SK-N-SH treated with all-trans-retinoic acid at 6 μM for 48 hours (cell line): ENCODE results near the gene SLC25A10.

Source experiments
- PATZ1 ChIP-seq: fragments of 250-450 bp; sonication (Bioruptor Pico); IDR thresholded peaks from 2 replicates; pipeline ENCODE4 v1.8.0; 2020; ENCODE audit warnings: mild to moderate bottlenecking, moderate library complexity, borderline replicate concordance
- TOX ChIP-seq: fragments of 250-450 bp; sonication (Bioruptor Pico); IDR thresholded peaks from 2 replicates; pipeline ENCODE4 v1.8.0; 2021; ENCODE audit warnings: mild to moderate bottlenecking, moderate library complexity, borderline replicate concordance
- ZNF565 ChIP-seq: fragments of 450-650 bp; formaldehyde crosslinking; conservative IDR thresholded peaks from 2 replicates; pipeline ENCODE4 v1.5.0; 2020; ENCODE audit warnings: low read depth, mild to moderate bottlenecking, moderate library complexity
- TF ChIP-seq, protein P1 (sequence below): fragments of 250-450 bp; sonication (Bioruptor Pico); IDR thresholded peaks from 2 replicates; pipeline ENCODE4 v1.5.1; 2021; ENCODE audit warnings: mild to moderate bottlenecking, moderate library complexity

DNA sequence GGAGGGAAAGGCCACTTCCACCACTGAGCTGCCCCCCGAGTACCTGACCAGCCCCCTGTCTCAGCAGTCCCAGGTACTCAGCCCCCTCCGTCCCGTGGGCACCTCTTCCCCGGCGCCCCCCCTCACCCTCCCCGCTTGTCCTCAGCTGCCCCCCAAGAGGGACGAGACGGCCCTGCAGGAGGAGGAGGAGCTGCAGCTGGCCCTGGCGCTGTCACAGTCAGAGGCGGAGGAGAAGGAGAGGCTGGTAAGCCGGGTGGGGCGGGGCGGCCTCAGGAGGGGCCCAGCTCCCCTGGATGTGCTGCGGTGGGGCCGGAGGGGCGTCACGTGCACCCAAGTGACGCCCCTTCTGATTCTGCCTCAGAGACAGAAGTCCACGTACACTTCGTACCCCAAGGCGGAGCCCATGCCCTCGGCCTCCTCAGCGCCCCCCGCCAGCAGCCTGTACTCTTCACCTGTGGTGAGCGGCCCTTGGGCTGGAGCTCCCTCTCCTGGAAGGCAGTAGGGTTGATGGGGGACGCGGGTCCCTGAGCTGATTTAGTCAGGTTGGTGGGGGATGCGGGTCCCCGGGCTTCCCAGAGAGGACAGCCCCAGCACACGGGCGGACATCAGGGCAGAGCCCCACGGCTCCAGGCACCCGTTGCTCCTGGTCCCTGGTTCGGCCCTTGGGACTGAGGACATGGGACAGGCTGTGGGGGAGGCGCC, 18.4 kb upstream of the SLC25A10 start:
- TF ChIP-seq, protein P1, sequence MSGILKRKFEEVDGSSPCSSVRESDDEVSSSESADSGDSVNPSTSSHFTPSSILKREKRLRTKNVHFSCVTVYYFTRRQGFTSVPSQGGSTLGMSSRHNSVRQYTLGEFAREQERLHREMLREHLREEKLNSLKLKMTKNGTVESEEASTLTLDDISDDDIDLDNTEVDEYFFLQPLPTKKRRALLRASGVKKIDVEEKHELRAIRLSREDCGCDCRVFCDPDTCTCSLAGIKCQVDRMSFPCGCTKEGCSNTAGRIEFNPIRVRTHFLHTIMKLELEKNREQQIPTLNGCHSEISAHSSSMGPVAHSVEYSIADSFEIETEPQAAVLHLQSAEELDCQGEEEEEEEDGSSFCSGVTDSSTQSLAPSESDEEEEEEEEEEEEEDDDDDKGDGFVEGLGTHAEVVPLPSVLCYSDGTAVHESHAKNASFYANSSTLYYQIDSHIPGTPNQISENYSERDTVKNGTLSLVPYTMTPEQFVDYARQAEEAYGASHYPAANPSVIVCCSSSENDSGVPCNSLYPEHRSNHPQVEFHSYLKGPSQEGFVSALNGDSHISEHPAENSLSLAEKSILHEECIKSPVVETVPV (CRISPR knock-in tag) = no peak
- TF ChIP-seq TOX (CRISPR knock-in tag) (no peak), ZNF565 (no peak), PATZ1 (no peak)
